ENCODE measurements around the gene CENPE.

DNA sequence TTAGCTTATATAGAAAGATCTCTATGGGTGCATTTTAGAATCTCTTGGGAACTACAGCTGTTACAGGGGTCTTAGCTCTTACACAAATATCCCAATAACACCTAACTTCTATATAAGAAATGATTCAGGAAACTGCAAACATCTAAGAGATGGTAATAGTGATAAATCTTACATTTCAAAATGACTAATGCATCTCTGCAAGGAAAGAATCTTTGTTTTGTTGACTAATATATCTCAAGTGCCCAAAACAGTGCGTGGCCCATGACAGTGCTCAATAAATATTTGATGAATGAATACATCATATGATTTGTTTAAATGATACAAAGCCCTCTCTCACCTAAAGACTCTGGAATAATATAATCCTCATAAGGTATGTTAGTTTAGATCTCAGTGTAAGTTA lies 47.5 kb downstream of the CENPE start:
- TF ChIP-seq, protein P1, sequence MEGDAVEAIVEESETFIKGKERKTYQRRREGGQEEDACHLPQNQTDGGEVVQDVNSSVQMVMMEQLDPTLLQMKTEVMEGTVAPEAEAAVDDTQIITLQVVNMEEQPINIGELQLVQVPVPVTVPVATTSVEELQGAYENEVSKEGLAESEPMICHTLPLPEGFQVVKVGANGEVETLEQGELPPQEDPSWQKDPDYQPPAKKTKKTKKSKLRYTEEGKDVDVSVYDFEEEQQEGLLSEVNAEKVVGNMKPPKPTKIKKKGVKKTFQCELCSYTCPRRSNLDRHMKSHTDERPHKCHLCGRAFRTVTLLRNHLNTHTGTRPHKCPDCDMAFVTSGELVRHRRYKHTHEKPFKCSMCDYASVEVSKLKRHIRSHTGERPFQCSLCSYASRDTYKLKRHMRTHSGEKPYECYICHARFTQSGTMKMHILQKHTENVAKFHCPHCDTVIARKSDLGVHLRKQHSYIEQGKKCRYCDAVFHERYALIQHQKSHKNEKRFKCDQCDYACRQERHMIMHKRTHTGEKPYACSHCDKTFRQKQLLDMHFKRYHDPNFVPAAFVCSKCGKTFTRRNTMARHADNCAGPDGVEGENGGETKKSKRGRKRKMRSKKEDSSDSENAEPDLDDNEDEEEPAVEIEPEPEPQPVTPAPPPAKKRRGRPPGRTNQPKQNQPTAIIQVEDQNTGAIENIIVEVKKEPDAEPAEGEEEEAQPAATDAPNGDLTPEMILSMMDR (IDR thresholded peaks at IDR 0.05): no peak
- TF ChIP-seq EZH2 (IDR thresholded peaks at IDR 0.05; ENCODE audit: borderline replicate concordance, insufficient read depth, low read depth, low read length, poor library complexity, severe bottlenecking): no peak

Data from B cell (primary cell).